HG02981 (cell line): Measurements from ENCODE around the gene CD151.

Source experiments
- ATAC-seq: cut with Tn5 transposase; IDR thresholded peaks from one replicate; pipeline ENCODE4 v1.9.1; 2021; ENCODE audit warnings: mild to moderate bottlenecking, moderate library complexity; ENCODE audit not compliant: unreplicated experiment

CD151 gene

DNA sequence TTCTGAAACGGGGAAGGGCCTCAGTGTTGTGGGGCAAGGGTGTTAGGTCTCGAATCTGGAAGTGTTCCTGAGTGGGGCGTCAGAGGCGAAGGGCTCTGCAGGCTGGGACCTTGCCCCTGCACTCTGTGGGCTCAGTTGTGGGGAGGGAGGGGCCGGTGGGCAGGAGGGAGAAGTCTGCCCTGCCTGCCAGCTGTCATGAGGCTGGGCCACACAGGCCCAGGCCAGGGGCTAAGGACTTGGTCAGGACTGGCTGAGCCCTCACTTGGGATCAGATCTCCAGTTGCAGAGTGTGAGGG lies 4.9 kb upstream of the CD151 start, which contains the start of gene CRACR2B:
Gene CRACR2B, plus strand, starts transcription at position 23 of the 296 bp plus-strand sequence. CDS start 689 bp downstream, outside the sequence.
- no peak for ATAC-seq

DNA sequence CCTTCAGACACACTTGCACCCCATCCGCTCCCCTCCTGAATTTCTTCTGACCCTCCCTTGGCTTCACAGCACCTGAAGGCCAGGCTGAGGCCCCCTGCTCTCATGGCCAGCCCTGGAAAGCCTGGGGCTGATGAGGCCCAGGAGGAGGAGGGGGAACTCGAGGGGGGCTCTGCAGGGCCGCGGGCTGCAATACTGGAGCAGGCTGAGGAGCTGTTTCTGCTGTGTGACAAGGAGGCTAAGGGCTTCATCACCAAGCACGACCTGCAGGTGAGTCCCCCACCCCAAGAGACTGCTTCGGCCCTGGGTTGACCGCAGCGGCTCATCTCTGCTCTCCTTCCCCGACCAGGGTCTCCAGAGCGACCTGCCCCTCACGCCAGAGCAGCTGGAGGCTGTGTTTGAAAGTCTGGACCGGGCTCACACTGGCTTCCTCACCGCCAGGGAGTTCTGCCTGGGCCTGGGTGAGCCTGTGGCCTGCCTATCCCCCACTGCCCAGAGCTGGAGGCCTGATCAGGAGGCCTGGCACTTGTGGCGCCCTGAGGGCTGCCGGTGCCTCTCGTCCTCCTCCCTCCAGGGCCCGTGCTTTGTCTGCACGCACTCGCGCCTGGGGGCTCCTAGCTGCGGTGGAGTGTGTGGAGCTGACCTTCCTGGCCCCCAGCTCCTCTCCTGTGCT lies 4.1 kb upstream of the CD151 start:
- ATAC-seq, result no peak

- no peak for ATAC-seq
Measured at GRCh38 chr11:829176-829846, 3.4 kb upstream of the CD151 start.

DNA sequence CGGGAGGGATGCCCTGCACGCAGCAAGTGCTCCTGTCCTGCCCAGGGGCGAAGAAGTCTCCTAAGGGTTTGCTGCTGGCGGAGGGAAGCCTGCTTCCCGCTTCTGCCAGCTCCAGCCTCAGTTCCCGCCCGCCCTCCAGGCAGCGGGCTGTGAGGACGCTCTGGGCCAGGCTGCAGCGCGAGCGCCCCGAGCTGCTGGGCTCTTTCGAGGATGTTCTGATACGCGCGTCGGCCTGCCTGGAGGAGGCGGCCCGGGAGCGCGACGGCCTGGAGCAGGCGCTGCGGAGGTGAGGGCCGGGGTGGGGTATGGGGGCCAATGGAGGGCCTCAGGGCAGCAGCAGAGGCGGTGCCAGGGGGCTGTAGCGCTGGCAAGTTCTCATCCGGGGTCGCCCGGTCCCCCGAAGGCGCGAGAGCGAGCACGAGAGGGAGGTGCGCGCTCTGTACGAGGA lies 2.9 kb upstream of the CD151 start:
- ATAC-seq, result no peak

DNA sequence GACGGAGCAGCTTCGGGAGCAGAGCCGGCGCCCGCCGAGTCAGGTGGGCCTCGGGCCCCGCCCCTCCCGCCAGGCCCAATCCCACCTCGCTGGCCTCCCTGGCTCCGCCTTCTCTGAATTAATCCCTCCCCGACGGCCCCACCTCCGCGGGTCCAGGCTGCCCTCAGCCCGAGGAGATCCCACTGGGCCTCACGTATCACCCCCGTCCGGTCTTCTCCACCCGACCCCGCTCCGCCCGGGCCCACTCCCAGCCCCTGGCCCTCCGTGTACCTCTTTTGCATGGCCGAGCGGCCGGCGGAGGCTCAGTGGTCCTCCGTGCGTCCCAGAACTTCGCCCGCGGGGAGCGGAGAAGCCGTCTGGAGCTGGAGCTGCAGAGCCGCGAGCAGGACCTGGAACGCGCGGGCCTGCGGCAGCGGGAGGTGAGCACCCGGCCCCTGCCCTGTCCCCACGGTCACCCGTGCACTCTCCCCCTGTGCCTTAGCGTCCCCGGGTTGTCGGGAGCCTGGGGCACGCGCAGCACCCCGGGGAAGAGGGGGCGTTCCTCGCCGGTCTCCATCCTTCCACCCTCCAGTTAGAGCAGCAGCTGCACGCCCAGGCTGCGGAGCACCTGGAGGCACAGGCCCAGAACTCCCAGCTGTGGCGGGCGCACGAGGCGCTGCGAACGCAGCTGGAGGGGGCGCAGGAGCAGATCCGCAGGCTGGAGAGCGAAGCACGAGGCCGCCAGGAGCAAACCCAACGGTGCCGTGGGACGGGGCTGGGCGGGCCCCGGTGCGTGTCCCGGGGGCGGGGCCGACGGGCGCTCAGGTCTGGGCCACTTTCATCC lies 2.2 kb upstream of the CD151 start:
- ATAC-seq, result no peak

- no peak for ATAC-seq
Measured at GRCh38 chr11:831118-831864, 1.5 kb upstream of the CD151 start.

GRCh38 chr11:831961-832528 lies 707 bp upstream of the CD151 start:
- no peak for ATAC-seq

DNA sequence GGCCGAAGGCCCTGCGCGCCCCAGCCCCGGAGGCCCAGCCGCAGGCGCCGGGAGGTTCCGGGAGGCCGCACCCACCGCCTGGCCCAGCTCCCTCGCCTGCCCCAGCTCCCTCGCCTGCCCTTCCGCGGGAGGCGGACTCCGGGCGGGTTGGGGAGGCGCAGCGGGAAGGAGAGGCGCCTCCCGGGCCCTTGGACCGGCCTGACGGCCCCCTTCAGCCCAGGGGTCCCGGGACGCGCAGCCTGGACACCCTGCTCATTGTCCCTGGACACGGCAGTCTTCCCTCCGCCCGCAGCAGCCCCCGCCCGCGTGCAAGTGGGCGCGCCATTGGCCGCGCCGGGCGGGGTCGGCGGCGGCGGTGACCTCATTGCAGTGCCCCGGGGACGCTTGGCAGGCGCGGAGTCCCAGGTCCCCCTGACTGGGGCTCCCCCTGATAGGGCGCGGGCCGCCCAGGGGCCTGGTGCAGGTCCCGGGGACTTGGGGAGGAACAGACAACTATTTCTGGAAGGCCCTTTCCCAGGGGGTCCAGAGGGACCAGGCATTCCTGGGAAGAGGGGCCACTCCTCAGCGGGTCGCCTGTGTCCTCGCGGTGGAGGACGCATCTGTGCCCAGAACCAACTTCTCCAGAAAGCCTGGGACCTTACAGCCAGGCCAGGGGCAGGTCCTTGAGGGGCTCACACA lies 501 bp downstream of the CD151 start:
- ATAC-seq, result no peak

DNA sequence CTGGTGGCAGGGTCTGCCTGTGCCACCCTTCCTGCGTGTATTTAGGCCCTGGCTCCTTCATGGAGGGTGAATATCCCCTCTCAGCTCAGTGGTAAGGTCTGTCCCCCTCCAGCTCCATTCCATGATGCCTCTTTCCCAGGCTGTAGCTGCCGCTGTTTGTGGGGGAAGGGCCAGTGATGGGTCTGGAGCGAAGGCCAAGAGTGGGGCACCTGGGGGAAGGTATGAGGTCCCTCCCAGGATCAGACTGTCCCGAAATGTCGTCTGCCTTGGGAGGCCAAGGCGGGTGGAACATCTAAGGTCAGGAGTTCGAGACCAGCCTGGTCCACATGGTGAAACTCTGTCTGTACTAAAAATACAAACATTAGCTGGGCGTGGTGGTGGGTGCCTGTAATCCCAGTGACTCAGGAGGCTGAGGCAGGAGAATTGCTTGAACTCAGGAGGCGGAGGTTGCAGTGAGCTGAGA lies 1.1 kb downstream of the CD151 start:
- ATAC-seq, result no peak

GRCh38 chr11:834371-835316 lies 1.9 kb downstream of the CD151 start:
- no peak for ATAC-seq

DNA sequence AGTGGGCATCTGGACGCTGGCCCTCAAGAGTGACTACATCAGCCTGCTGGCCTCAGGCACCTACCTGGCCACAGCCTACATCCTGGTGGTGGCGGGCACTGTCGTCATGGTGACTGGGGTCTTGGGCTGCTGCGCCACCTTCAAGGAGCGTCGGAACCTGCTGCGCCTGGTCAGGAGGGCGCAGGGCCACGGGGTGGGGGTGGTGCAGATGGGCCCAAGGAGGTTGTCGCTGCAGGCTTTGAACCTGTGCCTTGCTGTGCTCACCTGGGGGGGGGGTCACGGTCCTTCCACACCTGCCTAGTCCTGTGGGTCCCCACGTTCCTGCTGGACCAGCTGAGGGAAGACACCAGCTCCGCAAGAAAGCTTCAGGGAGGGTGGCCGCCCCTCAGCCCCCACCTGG lies 3.5 kb downstream of the CD151 start:
- no peak for ATAC-seq

DNA sequence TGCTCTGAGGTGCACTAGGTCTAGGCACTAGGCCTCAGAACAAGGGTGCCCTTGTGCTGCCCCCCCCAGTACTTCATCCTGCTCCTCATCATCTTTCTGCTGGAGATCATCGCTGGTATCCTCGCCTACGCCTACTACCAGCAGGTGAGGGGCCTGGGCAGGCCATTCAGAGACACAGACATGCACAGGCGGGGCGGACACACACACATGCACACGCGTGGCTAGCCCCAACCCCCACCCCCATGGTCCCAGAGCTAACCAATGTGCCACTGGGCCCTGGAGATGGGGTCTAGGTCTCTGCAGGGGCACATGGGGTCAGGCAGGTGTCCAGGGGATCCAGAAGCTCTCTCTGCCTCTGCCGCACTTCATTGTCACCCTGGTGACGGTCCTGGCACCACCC lies 3.9 kb downstream of the CD151 start:
- no peak for ATAC-seq

DNA sequence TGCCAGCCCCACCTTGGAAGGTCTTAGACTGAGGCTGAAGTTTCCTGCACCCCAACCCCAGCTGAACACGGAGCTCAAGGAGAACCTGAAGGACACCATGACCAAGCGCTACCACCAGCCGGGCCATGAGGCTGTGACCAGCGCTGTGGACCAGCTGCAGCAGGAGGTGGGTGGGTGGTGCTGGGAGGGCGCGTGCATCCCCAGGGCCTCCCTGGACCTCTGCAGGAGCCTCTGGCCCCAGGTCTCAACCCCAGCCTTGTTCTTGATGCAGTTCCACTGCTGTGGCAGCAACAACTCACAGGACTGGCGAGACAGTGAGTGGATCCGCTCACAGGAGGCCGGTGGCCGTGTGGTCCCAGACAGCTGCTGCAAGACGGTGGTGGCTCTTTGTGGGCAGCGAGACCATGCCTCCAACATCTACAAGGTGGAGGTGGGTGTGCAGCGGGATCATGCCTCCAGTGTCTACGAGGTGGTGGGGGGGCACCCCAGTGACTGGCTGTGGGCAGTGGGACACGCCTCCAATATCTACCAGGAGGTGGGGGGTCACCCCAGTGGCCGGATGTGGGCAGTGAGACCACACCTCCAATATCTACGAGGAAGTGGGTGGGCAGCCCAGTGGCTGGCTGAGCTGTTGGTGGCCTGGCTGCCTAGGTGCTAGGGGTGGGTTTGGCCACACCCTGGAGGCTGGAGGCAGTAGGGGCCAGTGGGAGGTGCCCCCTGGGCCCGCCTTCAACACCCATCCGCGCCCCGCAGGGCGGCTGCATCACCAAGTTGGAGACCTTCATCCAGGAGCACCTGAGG lies 4.6 kb downstream of the CD151 start:
- no peak for ATAC-seq

- ATAC-seq, result no peak
Measured at GRCh38 chr11:837990-838307, 5.2 kb downstream of the CD151 start.

DNA sequence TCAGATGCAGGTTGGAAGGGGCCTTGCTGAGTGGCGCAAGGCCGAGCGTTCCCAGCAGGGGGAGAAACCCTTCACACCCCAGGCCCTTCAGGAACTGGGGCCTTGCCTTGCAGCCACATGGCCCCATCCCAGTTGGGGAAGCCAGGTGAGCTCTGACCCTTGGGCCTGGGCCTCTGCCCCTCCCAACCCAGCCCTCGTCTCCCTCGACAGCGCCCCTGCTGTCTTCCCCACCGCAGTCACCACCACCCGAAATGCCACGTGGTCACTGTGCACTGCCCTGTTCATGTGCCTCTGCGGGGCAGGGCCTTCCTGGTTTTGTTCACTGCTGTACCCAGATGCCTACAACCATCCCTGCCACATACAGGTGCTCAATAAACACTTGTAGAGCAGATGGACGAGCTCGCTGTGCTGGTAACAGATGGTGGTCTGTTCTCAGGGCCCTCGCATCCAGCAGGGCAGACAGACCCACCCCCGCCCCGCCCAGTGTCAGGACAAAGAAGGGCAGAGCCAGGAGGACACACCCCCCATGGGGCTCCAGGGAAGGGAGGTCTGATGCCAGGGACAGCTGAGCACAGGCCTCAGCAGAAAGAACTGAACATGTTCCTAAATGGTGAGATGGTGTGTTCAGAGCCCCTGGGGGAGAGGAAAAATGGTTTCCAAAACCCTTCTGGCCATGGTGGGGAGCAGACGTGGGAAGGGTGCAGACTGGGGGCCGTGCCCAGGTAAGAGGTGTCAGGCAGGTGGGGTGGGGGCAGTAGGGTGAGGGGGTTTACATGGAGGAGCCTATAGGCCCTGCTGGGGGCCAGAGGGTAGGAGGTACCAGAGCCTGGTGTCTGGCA lies 5.9 kb downstream of the CD151 start:
- no peak for ATAC-seq

- no peak for ATAC-seq
Measured at GRCh38 chr11:839280-839623, 6.5 kb downstream of the CD151 start.

- no peak for ATAC-seq
Measured at GRCh38 chr11:839875-840617, 7.3 kb downstream of the CD151 start.
